H1 (cell line): Measurements from ENCODE around the gene TMEM44. TPM values are rescaled to one million over a fixed set of nuclear protein-coding genes. Genes with fewer than 3 reads are reported as not detected.

Source experiments
- CTCF ChIA-PET: fragments of 300-600 bp; sonication (Branson Sonifier 250); formaldehyde crosslinking; loops from one replicate; lab custom pipeline; 2021; ENCODE audit not compliant: partially characterized antibody; lab: Charles Lee
- POLR2A ChIA-PET: fragments of 300-600 bp; sonication (Branson Sonifier 250); formaldehyde crosslinking; loops from one replicate; lab custom pipeline; 2021; ENCODE audit warnings: inconsistent platforms; ENCODE audit not compliant: partially characterized antibody; lab: Charles Lee
- DNase-seq, 2 experiments: peaks; one replicate each; pipeline versions ENCODE4 v3.0.0 to v3.0.0-alpha.2; 2010 to 2022; ENCODE audit warnings: low spot score in 2 of 2, low read depth in 1 of 2, mixed read lengths in 1 of 2
- FAIRE-seq: peaks from 2 replicates; lab custom pipeline; 2011; peaks lifted over from hg19 to GRCh38; lab: Jason Lieb, UNC
- H2AFZ ChIP-seq: 2 replicates; pipeline ENCODE4 v1.8.1; 2012; ENCODE audit warnings: low read length, inconsistent platforms
- H2AK5ac ChIP-seq: 2 replicates; pipeline ENCODE4 v1.6.1; 2013; ENCODE audit warnings: low read depth, low read length
- H2BK120ac ChIP-seq: replicated peaks from 2 replicates; pipeline ENCODE3; 2013; ENCODE audit warnings: low read depth, low read length, inconsistent platforms
- H2BK12ac ChIP-seq: 2 replicates; pipeline ENCODE4 v1.6.1; 2013; ENCODE audit warnings: low read depth, low read length
- H2BK15ac ChIP-seq: 2 replicates; pipeline ENCODE4 v1.6.1; 2013; ENCODE audit warnings: low read length
- H2BK20ac ChIP-seq: 2 replicates; pipeline ENCODE4 v1.6.1; 2013; ENCODE audit warnings: low read length
- H2BK5ac ChIP-seq: 2 replicates; pipeline ENCODE4 v1.6.1; 2013; ENCODE audit warnings: low read depth, low read length
- H3K14ac ChIP-seq: 2 replicates; pipeline ENCODE4 v1.6.1; 2013; ENCODE audit warnings: inconsistent platforms; ENCODE audit not compliant: insufficient read length
- H3K18ac ChIP-seq: 2 replicates; pipeline ENCODE4 v1.6.1; 2013; ENCODE audit warnings: low read length; ENCODE audit errors: extremely low read depth
- H3K23ac ChIP-seq: 2 replicates; pipeline ENCODE4 v1.6.1; 2013; ENCODE audit warnings: inconsistent platforms; ENCODE audit not compliant: insufficient read length
- H3K23me2 ChIP-seq: 2 replicates; pipeline ENCODE4 v1.6.1; 2013; ENCODE audit warnings: low read depth, low read length
- H3K27ac ChIP-seq: 2 replicates; pipeline ENCODE4 v1.6.1; 2011; ENCODE audit warnings: low read depth, low read length, inconsistent platforms
- H3K27me3 ChIP-seq, 4 experiments: replicated peaks in 1 of 4; 1 replicate in 1 of 4; 2 replicates in 3 of 4; pipeline versions ENCODE4 v1.6.1 to v1.8.1; 2011 to 2013; ENCODE audit warnings: low read length in 3 of 4, mild to moderate bottlenecking in 3 of 4, inconsistent platforms in 2 of 4, mixed read lengths in 2 of 4, moderate library complexity in 1 of 4; ENCODE audit not compliant: control insufficient read depth in 3 of 4, insufficient read depth in 3 of 4; ENCODE audit errors: extremely low read depth in 1 of 4
- H3K36me3 ChIP-seq, 4 experiments: 2 replicates each; pipeline versions ENCODE4 v1.6.1 to v1.8.1; 2011 to 2013; ENCODE audit warnings: mild to moderate bottlenecking in 4 of 4, low read length in 3 of 4, moderate library complexity in 2 of 4, control low read depth in 1 of 4, inconsistent platforms in 1 of 4; ENCODE audit not compliant: insufficient read depth in 4 of 4, control insufficient read depth in 2 of 4
- H3K4ac ChIP-seq: replicated peaks from 2 replicates; pipeline ENCODE3; 2013; ENCODE audit warnings: low read length, low read depth, mixed read lengths, inconsistent platforms; ENCODE audit not compliant: insufficient read length
- H3K4me1 ChIP-seq, 4 experiments: replicated peaks in 1 of 4; 1 replicate in 1 of 4; 2 replicates in 3 of 4; pipeline versions ENCODE4 v1.6.1 to v1.8.1; 2011 to 2013; ENCODE audit warnings: low read length in 3 of 4, inconsistent platforms in 2 of 4, mixed read lengths in 1 of 4; ENCODE audit not compliant: insufficient read depth in 4 of 4, control insufficient read depth in 3 of 4
- H3K4me2 ChIP-seq, 2 experiments: 2 replicates each; pipeline versions ENCODE4 v1.6.1 to v1.8.1; 2011 to 2013; ENCODE audit warnings: low read depth in 2 of 2, low read length in 2 of 2, control low read depth in 1 of 2, inconsistent platforms in 1 of 2, mild to moderate bottlenecking in 1 of 2; ENCODE audit not compliant: insufficient read depth in 1 of 2
- H3K4me3 ChIP-seq, 4 experiments: fragments of 200-600, 300-600 bp in 1 of 4; sonication (generic), shearing (Covaris generic), sonication (Bioruptor Twin) in 1 of 4; 2 replicates each; pipeline versions ENCODE4 v1.5.1 to v1.8.1; 2011 to 2016; ENCODE audit warnings: low read length in 4 of 4, low read depth in 3 of 4, control low read depth in 2 of 4, inconsistent platforms in 2 of 4, mild to moderate bottlenecking in 2 of 4, mixed read lengths in 1 of 4, moderate library complexity in 1 of 4; ENCODE audit not compliant: insufficient read depth in 2 of 4; ENCODE audit errors: extremely low read depth in 1 of 4
- H3K56ac ChIP-seq: replicated peaks from 2 replicates; pipeline ENCODE3; 2013; ENCODE audit warnings: low read depth, mild to moderate bottlenecking, mixed read lengths, low read length, inconsistent platforms; ENCODE audit not compliant: insufficient read length
- H3K79me1 ChIP-seq: 2 replicates; pipeline ENCODE4 v1.6.1; 2013; ENCODE audit warnings: low read depth, low read length, control low read depth
- H3K79me2 ChIP-seq, 2 experiments: 2 replicates each; pipeline versions ENCODE4 v1.6.1 to v1.8.1; 2012 to 2013; ENCODE audit warnings: low read length in 2 of 2, mild to moderate bottlenecking in 2 of 2, inconsistent platforms in 1 of 2; ENCODE audit not compliant: insufficient read depth in 2 of 2, control insufficient read depth in 1 of 2
- H3K9ac ChIP-seq, 4 experiments: replicated peaks in 1 of 4; 1 replicate in 1 of 4; 2 replicates in 3 of 4; pipeline versions ENCODE4 v1.6.1 to v1.8.1; 2011 to 2013; ENCODE audit warnings: low read depth in 3 of 4, low read length in 3 of 4, control low read depth in 2 of 4, mild to moderate bottlenecking in 2 of 4, moderate library complexity in 2 of 4, inconsistent platforms in 1 of 4; ENCODE audit errors: extremely low read depth in 1 of 4
- H3K9me3 ChIP-seq, 2 experiments: 2 replicates each; pipeline versions ENCODE4 v1.6.1 to v1.8.1; 2012 to 2013; ENCODE audit warnings: mild to moderate bottlenecking in 2 of 2, moderate library complexity in 2 of 2, control low read depth in 1 of 2, inconsistent platforms in 1 of 2, low read depth in 1 of 2, low read length in 1 of 2, mixed read lengths in 1 of 2; ENCODE audit not compliant: insufficient read depth in 2 of 2
- H4K20me1 ChIP-seq, 2 experiments: replicated peaks in 1 of 2; 2 replicates each; pipeline versions ENCODE3 to v1.8.1; 2011 to 2013; ENCODE audit warnings: inconsistent platforms in 2 of 2, low read length in 2 of 2, mild to moderate bottlenecking in 1 of 2; ENCODE audit not compliant: insufficient read depth in 2 of 2, control insufficient read depth in 1 of 2
- H4K5ac ChIP-seq: 2 replicates; pipeline ENCODE4 v1.6.1; 2013; ENCODE audit warnings: low read length, low read depth, mixed read lengths, inconsistent platforms; ENCODE audit not compliant: insufficient read length
- H4K8ac ChIP-seq: 2 replicates; pipeline ENCODE4 v1.8.0; 2013; ENCODE audit warnings: mild to moderate bottlenecking, moderate library complexity, low read length, inconsistent platforms; ENCODE audit not compliant: insufficient read depth; ENCODE audit errors: extremely low read depth
- H4K91ac ChIP-seq: replicated peaks from 2 replicates; pipeline ENCODE3; 2013; ENCODE audit warnings: low read length, mixed read lengths, inconsistent platforms; ENCODE audit not compliant: insufficient read length
- CEBPB ChIP-seq: IDR thresholded peaks from 2 replicates; pipeline ENCODE4 v1.6.1; 2012; ENCODE audit warnings: low read depth, low read length
- TAF1 ChIP-seq: IDR thresholded peaks from 2 replicates; pipeline ENCODE4 v1.6.1; 2011; ENCODE audit warnings: mild to moderate bottlenecking, low read depth, low read length
- WGBS, 2 experiments: shearing (Covaris generic) in 1 of 2; methylation state at CpG; one replicate each; pipeline versions ENCODE4 v1.1.6 to v1.1.7; 2013 to 2015; ENCODE audit warnings: low lambda C conversion rate in 2 of 2, mixed read lengths in 2 of 2, inconsistent platforms in 1 of 2, low coverage in 1 of 2, missing lambda C conversion rate in 1 of 2; ENCODE audit not compliant: insufficient replicate concordance in 2 of 2, insufficient coverage in 1 of 2, insufficient read length in 1 of 2; ENCODE audit errors: extremely low coverage in 1 of 2, missing lambda C conversion rate in 1 of 2; 5-methylcytosine and 5-hydroxymethylcytosine counted together
- polyA plus RNA-seq, 7 experiments: library from polyadenylated mRNA; depleted of rRNA in 3 of 7; stranded (reverse) in 5 of 7; unstranded in 2 of 7; fragments of >200 nt in 5 of 7; fragments of 200-250 nt in 2 of 7; gene quantifications; 1 replicate in 5 of 7; 2 replicates in 1 of 7; 4 replicates in 1 of 7; pipeline versions ENCODE4 v1.2.1 to v1.2.3, GENCODE V29; 2011 to 2013; ENCODE audit warnings: missing spikeins in 2 of 7, mixed read lengths in 2 of 7
- total RNA-seq: library from RNA; stranded (reverse); fragmentation: NEBNext Ultra II Directional; extraction: Animal tissue kit (Norgen Biotek cat#: 25700); gene quantifications from 2 replicates; pipeline ENCODE4 v1.2.1, GENCODE V29; 2021

TMEM44 gene
- total and polyA plus RNA-seq, 2 of the 8 experiments (the other 6 are each of a cell fraction or from before 2014, with no cell fraction given), result 14.0 to 16.7 TPM

- TF ChIP-seq CEBPB (0 out of 2 replicates have a peak, but pooled peaks have one; percentile 20), TAF1 (no peak)
- no peaks in the 10 kb centered on the region for H3K23me2 ChIP-seq
- 85% methylated on average over 15 of the region's 15 CpGs; no CpG with 5 or more reads in 1 of the 2 experiments for WGBS, 2 experiments
- no peak overlapping the region for H3K27ac ChIP-seq
- H3K4me2 ChIP-seq, result no peak overlapping the region
- no peaks in the 10 kb centered on the region for H3K79me1 ChIP-seq
- H3K14ac ChIP-seq, result no peak overlapping the region
- no peak overlapping the region for H3K4me3 ChIP-seq
- H4K91ac ChIP-seq, result no peak overlapping the region
- H2BK120ac ChIP-seq, result no peak overlapping the region
- no peaks in the 10 kb centered on the region for H4K20me1 ChIP-seq
- H3K4me1 ChIP-seq, result peaks cover 0 to 8% (median 2%) of the 10 kb centered on the region in 4 experiments; a peak in 3 of 7 replicates
- no peak for DNase-seq
- no peak overlapping the region for H4K5ac ChIP-seq
- H3K18ac ChIP-seq, result no peak overlapping the region
- H2AFZ ChIP-seq, result no peak overlapping the region; the same call in 1 of the 2 replicates
- no peaks in the 10 kb centered on the region for H3K36me3 ChIP-seq
- H3K9ac ChIP-seq, result no peak overlapping the region
- ChIA-PET POLR2A (no interaction called here), CTCF (interaction anchor here (0.8 to 1.7 kb wide), 8 partner anchors 9 to 44 kb away, joined by 3 to 8 read pairs (median 4); no protein-coding TSS in a partner anchor)
- no peaks in the 10 kb centered on the region for H3K79me2 ChIP-seq
- H3K4ac ChIP-seq, result no peak overlapping the region
- no peak for FAIRE-seq
- no peak overlapping the region for H2AK5ac ChIP-seq
- H3K27me3 ChIP-seq, result no peaks in the 10 kb centered on the region
- no peak overlapping the region for H2BK20ac ChIP-seq
- no peak overlapping the region for H2BK12ac ChIP-seq
- H2BK15ac ChIP-seq, result no peak overlapping the region
- H4K8ac ChIP-seq, result no peak overlapping the region
- H3K23ac ChIP-seq, result no peak overlapping the region
- H3K56ac ChIP-seq, result no peak overlapping the region
- no peak overlapping the region for H2BK5ac ChIP-seq
- H3K9me3 ChIP-seq, result no peaks in the 10 kb centered on the region
These were observed 77.8 kb downstream of the TMEM44 start for GRCh38 chr3:194555175-194556062.
